HCT116 (cell line): ENCODE results near the gene PGAP6. TPM values are rescaled to one million over a fixed set of nuclear protein-coding genes. Genes with fewer than 3 reads are reported as not detected.

Experiments used
- ATAC-seq: fragments of 200-7000 bp; cut with Tn5 transposase; 2 replicates; pipeline ENCODE4 v1.9.1; 2020; ENCODE audit warnings: mild to moderate bottlenecking, moderate library complexity
- BruUV-seq: library from RNA; stranded (reverse); fragments of 400-500 nt; replicated peaks from 2 replicates; lab custom pipeline; 2021; lab: Mats Ljungman, UMichigan
- CTCF ChIA-PET: fragments of 300-600 bp; sonication (Branson Sonifier 250); formaldehyde crosslinking; loops from one replicate; lab custom pipeline; 2021; ENCODE audit warnings: antibody characterized with exemption; lab: Charles Lee
- POLR2A ChIA-PET: fragments of 300-600, 350-600 bp; sonication (Branson Sonifier 250); formaldehyde crosslinking; loops from one replicate; lab custom pipeline; 2021; ENCODE audit warnings: antibody characterized with exemption; lab: Charles Lee
- RAD21 ChIA-PET, 2 experiments: fragments of 300-600 bp; sonication (Branson Sonifier 250); formaldehyde crosslinking; loops; one replicate each; lab custom pipeline; 2023; ENCODE audit warnings: low total read pairs in 2 of 2; ENCODE audit not compliant: uncharacterized antibody in 2 of 2, unreplicated experiment in 2 of 2, low non-redundant PET in 1 of 2; lab: Charles Lee
- DNase-seq: peaks from one replicate; pipeline ENCODE4 v3.0.0-alpha.2; 2010; ENCODE audit warnings: low read depth, low spot score
- H2AFZ ChIP-seq: fragments of 200-600 bp; shearing (Covaris generic), sonication (generic); 2 replicates; pipeline ENCODE4 v1.6.1; 2017; ENCODE audit warnings: low read depth, mixed run types, mixed read lengths, antibody characterized with exemption, low read length; ENCODE audit not compliant: poor library complexity, severe bottlenecking
- H3K27ac ChIP-seq: 2 replicates; pipeline ENCODE4 v1.5.1; 2012; ENCODE audit warnings: low read depth, low read length
- H3K27me3 ChIP-seq: fragments of 200-600 bp; sonication (generic); 2 replicates; pipeline ENCODE4 v1.6.1; 2016; ENCODE audit warnings: mixed run types, low read length, mixed read lengths; ENCODE audit not compliant: insufficient read depth
- H3K36me3 ChIP-seq, 2 experiments: fragments of 200-500 bp in 1 of 2; fragments of 200-600 bp in 1 of 2; sonication (Bioruptor generic) in 1 of 2; sonication (generic) in 1 of 2; 2 replicates each; pipeline versions ENCODE4 v1.5.1 to v1.6.1; 2014 to 2016; ENCODE audit warnings: low read length in 2 of 2, inconsistent platforms in 1 of 2, mixed read lengths in 1 of 2, mixed run types in 1 of 2; ENCODE audit not compliant: insufficient read depth in 2 of 2, control insufficient read depth in 1 of 2
- H3K4me1 ChIP-seq, 2 experiments: fragments of 200-600 bp in 1 of 2; sonication (generic) in 1 of 2; 2 replicates each; pipeline versions ENCODE4 v1.5.1 to v1.6.1; 2012 to 2017; ENCODE audit warnings: low read length in 2 of 2, inconsistent platforms in 1 of 2, mild to moderate bottlenecking in 1 of 2, mixed read lengths in 1 of 2, mixed run types in 1 of 2, moderate library complexity in 1 of 2; ENCODE audit not compliant: insufficient read depth in 2 of 2, control insufficient read depth in 1 of 2
- H3K4me2 ChIP-seq: fragments of 200-600 bp; sonication (generic); 2 replicates; pipeline ENCODE4 v1.6.1; 2017; ENCODE audit warnings: mixed run types, low read length, mixed read lengths
- H3K4me3 ChIP-seq, 2 experiments: fragments of 200-600 bp in 1 of 2; sonication (generic) in 1 of 2; replicated peaks in 1 of 2; 2 replicates each; pipeline ENCODE4 v1.5.1; 2011 to 2016; ENCODE audit warnings: low read length in 2 of 2, control low read depth in 1 of 2, low read depth in 1 of 2, mild to moderate bottlenecking in 1 of 2, mixed read lengths in 1 of 2, mixed run types in 1 of 2
- H3K79me2 ChIP-seq: fragments of 200-600 bp; sonication (generic); 2 replicates; pipeline ENCODE4 v1.6.1; 2017; ENCODE audit warnings: mild to moderate bottlenecking, mixed run types, low read length, moderate library complexity, mixed read lengths; ENCODE audit not compliant: insufficient read depth
- H3K9ac ChIP-seq: fragments of 200-600 bp; sonication (generic); 2 replicates; pipeline ENCODE4 v1.6.1; 2016; ENCODE audit warnings: low read length, mixed read lengths
- H3K9me2 ChIP-seq: fragments of 200-600 bp; sonication (generic), shearing (Covaris generic); 2 replicates; pipeline ENCODE4 v1.6.1; 2017; ENCODE audit warnings: mixed run types, mild to moderate bottlenecking, moderate library complexity; ENCODE audit not compliant: insufficient read depth
- H3K9me3 ChIP-seq, 2 experiments: fragments of 200-500 bp in 1 of 2; fragments of 200-600 bp in 1 of 2; sonication (Bioruptor generic) in 1 of 2; sonication (generic) in 1 of 2; 2 replicates each; pipeline ENCODE4 v1.6.1; 2014 to 2017; ENCODE audit warnings: low read length in 2 of 2, mixed read lengths in 2 of 2, inconsistent platforms in 1 of 2, low read depth in 1 of 2, mild to moderate bottlenecking in 1 of 2, mixed run types in 1 of 2, moderate library complexity in 1 of 2; ENCODE audit not compliant: control insufficient read depth in 1 of 2, insufficient read depth in 1 of 2
- H4K20me1 ChIP-seq: fragments of 200-600 bp; sonication (generic), shearing (Covaris generic); 2 replicates; pipeline ENCODE4 v1.6.1; 2017; ENCODE audit warnings: mixed run types, mild to moderate bottlenecking, moderate library complexity; ENCODE audit not compliant: insufficient read depth
- CEBPB ChIP-seq: IDR thresholded peaks from 2 replicates; pipeline ENCODE4 v1.6.1; 2012; ENCODE audit warnings: low read depth
- EZH2 ChIP-seq: fragments of 200-600 bp; sonication (generic); IDR thresholded peaks from 2 replicates; pipeline ENCODE4 v1.6.1; 2017; ENCODE audit warnings: antibody characterized with exemption, mixed run types
- SRF ChIP-seq: IDR thresholded peaks from 2 replicates; pipeline ENCODE4 v1.6.1; 2012; ENCODE audit warnings: low read depth
- intact Hi-C: fragments of 100-400 bp; cut with micrococcal nuclease; formaldehyde crosslinking; loops from 2 replicates; pipeline ENCODE4 v1.10.0; 2022
- total RNA-seq: library from RNA; stranded (reverse); gene quantifications from one replicate; pipeline ENCODE4 v1.2.1, GENCODE V29; 2021; ENCODE audit not compliant: unreplicated experiment
- TF ChIP-seq, protein P1 (sequence below): IDR thresholded peaks from 2 replicates; pipeline ENCODE4 v1.6.1; 2012
- TF ChIP-seq, protein P2 (sequence below): IDR thresholded peaks from 2 replicates; pipeline ENCODE4 v1.6.1; 2012; ENCODE audit warnings: low read depth

Gene PGAP6
- total RNA-seq, 1 experiment from 2014 or later, result 35.4 TPM

DNA sequence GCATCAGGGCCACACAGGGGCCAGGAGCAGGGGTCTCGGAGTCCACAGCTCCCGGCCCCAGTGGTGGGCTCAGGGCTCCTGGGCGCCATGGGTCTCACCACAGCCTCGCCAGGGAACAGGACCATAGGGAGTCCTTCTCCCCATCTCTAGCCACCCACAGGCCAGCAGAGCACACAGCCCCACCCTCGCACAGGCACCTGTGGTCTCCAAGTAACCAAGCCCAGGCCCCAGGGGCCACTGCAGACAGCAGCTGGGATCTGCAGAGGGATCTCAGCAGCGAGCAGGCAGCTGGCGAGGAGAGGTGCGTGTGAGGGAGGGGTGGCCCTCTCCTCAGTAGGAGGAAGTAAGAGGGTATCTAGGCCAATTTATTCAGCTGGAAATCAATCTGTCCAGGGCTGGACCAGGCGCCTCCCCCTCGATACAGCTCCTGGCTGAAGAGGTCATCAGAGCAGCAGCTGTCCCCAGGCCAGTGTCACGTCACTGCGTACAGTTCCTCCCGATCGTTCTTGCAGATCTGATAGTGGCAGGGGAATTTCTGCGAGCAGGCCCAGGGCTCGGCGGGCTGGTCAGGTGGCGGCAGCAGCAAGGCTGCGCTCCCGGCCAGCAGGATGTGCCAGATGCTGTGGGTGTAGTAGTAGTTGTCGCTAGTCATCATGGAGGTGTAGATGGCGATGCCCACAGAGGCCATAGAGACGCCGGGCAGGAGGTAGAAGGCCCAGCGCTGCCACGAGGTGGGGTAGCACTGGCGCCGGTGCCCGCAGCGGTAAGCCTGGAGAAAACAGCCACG lies 10.1 kb downstream of the PGAP6 start:
- Histone ChIP-seq H3K9me3 (no peaks in the 10 kb centered on the region), H3K79me2 (no peaks in the 10 kb centered on the region), H4K20me1 (no peaks in the 10 kb centered on the region), H3K4me1 (peaks cover 3 to 13% of the 10 kb centered on the region in 2 experiments; a peak in 3 of 4 replicates), H3K27ac (no peak overlapping the region; the same call in 1 of the 2 replicates), H3K36me3 (0 out of 4 replicates have a peak, but pooled peaks cover 0 to 3% of the 10 kb centered on the region in 2 experiments), H3K4me3 (no peak overlapping the region), H2AFZ (no peak overlapping the region), H3K27me3 (no peaks in the 10 kb centered on the region), H3K9me2 (no peaks in the 10 kb centered on the region), H3K4me2 (no peak overlapping the region), H3K9ac (no peak overlapping the region)
- no TSS peak for BruUV-seq
- no peak for DNase-seq
- ChIA-PET POLR2A (no interaction called here), RAD21 (no interaction called here), CTCF (no interaction called here)
- intact Hi-C loops, result no loop called here
- ATAC-seq, result no peak
- TF ChIP-seq SRF, result no peak

DNA sequence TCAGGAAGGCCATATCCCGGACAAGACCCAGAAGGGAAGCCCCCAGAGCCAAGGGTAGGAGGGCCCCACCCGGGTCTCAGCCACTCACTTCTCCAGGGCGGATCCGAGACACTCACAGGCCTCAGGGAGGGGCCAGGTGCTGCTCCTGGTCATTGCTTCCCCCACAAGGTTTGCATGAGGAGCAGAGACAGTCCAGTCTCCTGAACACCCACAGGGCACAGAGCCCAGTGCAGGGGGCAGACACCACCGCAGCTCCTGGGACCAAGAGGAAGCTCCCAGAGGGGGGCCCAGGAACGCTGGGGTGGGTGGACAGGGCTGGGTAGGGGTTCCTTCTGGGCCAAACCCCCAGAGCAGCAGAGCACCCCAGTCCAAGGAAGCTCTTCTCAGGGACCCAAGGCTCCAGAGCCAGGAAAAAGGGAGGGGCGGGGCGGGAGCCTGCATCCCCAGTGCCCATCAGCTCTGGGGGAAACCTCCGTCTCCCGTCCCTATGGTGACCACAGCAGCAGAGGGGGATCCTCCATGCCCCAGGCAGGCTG lies 10.7 kb downstream of the PGAP6 start:
- Histone ChIP-seq H3K9me3 (no peaks in the 10 kb centered on the region), H4K20me1 (no peaks in the 10 kb centered on the region), H2AFZ (no peak overlapping the region), H3K27ac (peak overlapping the region; percentile 63), H3K9me2 (no peaks in the 10 kb centered on the region), H3K36me3 (0 out of 4 replicates have a peak, but pooled peaks cover 0 to 3% of the 10 kb centered on the region in 2 experiments), H3K4me2 (peak overlapping the region; percentile 53), H3K27me3 (no peaks in the 10 kb centered on the region), H3K4me3 (peak overlapping the region; percentile 25 to 46; a peak in 3 of 4 replicates), H3K79me2 (no peaks in the 10 kb centered on the region), H3K9ac (peak overlapping the region; percentile 33; the same call in 1 of the 2 replicates), H3K4me1 (peaks cover 3 to 13% of the 10 kb centered on the region in 2 experiments; a peak in 3 of 4 replicates)
- TF ChIP-seq, protein P1, sequence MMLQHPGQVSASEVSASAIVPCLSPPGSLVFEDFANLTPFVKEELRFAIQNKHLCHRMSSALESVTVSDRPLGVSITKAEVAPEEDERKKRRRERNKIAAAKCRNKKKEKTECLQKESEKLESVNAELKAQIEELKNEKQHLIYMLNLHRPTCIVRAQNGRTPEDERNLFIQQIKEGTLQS, result no peak
- no peak for TF ChIP-seq EZH2
- TF ChIP-seq CEBPB, result no peak
- TF ChIP-seq, protein P2, sequence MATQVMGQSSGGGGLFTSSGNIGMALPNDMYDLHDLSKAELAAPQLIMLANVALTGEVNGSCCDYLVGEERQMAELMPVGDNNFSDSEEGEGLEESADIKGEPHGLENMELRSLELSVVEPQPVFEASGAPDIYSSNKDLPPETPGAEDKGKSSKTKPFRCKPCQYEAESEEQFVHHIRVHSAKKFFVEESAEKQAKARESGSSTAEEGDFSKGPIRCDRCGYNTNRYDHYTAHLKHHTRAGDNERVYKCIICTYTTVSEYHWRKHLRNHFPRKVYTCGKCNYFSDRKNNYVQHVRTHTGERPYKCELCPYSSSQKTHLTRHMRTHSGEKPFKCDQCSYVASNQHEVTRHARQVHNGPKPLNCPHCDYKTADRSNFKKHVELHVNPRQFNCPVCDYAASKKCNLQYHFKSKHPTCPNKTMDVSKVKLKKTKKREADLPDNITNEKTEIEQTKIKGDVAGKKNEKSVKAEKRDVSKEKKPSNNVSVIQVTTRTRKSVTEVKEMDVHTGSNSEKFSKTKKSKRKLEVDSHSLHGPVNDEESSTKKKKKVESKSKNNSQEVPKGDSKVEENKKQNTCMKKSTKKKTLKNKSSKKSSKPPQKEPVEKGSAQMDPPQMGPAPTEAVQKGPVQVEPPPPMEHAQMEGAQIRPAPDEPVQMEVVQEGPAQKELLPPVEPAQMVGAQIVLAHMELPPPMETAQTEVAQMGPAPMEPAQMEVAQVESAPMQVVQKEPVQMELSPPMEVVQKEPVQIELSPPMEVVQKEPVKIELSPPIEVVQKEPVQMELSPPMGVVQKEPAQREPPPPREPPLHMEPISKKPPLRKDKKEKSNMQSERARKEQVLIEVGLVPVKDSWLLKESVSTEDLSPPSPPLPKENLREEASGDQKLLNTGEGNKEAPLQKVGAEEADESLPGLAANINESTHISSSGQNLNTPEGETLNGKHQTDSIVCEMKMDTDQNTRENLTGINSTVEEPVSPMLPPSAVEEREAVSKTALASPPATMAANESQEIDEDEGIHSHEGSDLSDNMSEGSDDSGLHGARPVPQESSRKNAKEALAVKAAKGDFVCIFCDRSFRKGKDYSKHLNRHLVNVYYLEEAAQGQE, result no peak
- POLR2A ChIA-PET, result interaction anchor here (1.0 to 1.1 kb wide), 2 partner anchors 10 to 18 kb away, joined by 3 to 5 read pairs; no protein-coding TSS in a partner anchor
- CTCF ChIA-PET, result interaction anchor here (1.2 kb wide), 1 partner anchor 9 kb away, joined by 3 read pairs; no protein-coding TSS in a partner anchor
- no TSS peak for BruUV-seq
- intact Hi-C loops, result no loop called here
- ATAC-seq, result peak; percentile 37
- no peak for DNase-seq
- RAD21 ChIA-PET, result no interaction called here
